NCI-H82 treated with DMSO at 0.1 percent for 48 hours (cell line): Measurements from ENCODE around the gene FAM13A.
A peak's percentile ranks its signal among the peaks of the same experiment; 100 is the strongest.

Experiments
- DNase-seq: peaks from one replicate; lab custom pipeline; 2025; ENCODE audit not compliant: unreplicated experiment; lab: John Stamatoyannopoulos, UW

The FAM13A gene

GRCh38 chr4:88792821-88793220 lies 264.2 kb downstream of the FAM13A start:
- DNase-seq: no peak

- peak; percentile 16 for DNase-seq
These were observed 264.7 kb downstream of the FAM13A start for GRCh38 chr4:88792268-88792781.

GRCh38 chr4:88791274-88791673 lies 265.7 kb downstream of the FAM13A start:
- DNase-seq: no peak

GRCh38 chr4:88788895-88789294 lies 268.1 kb downstream of the FAM13A start:
- no peak for DNase-seq

GRCh38 chr4:88788424-88788823 lies 268.6 kb downstream of the FAM13A start:
- no peak for DNase-seq

GRCh38 chr4:88786011-88786410 lies 271.0 kb downstream of the FAM13A start:
- DNase-seq: no peak

- no peak for DNase-seq
These were observed 276.6 kb downstream of the FAM13A start for GRCh38 chr4:88780389-88780788.

GRCh38 chr4:88779431-88779830 lies 277.6 kb downstream of the FAM13A start:
- DNase-seq: no peak

- no peak for DNase-seq
These were observed 281.5 kb downstream of the FAM13A start for GRCh38 chr4:88775529-88775928.

- DNase-seq: no peak
These were observed 282.0 kb downstream of the FAM13A start for GRCh38 chr4:88775026-88775425.

GRCh38 chr4:88771883-88772450 lies 285.0 kb downstream of the FAM13A start:
- no peak for DNase-seq

GRCh38 chr4:88765729-88766128 lies 291.3 kb downstream of the FAM13A start:
- no peak for DNase-seq

- DNase-seq: no peak
These were observed 293.9 kb downstream of the FAM13A start for GRCh38 chr4:88763075-88763474.

GRCh38 chr4:88761861-88762523 lies 295.0 kb downstream of the FAM13A start:
- no peak for DNase-seq

GRCh38 chr4:88761342-88761741 lies 295.6 kb downstream of the FAM13A start:
- DNase-seq: no peak

- DNase-seq: no peak
These were observed 297.1 kb downstream of the FAM13A start for GRCh38 chr4:88759895-88760290.

- no peak for DNase-seq
These were observed 297.7 kb downstream of the FAM13A start for GRCh38 chr4:88759039-88759894.

GRCh38 chr4:88758264-88758663 lies 298.7 kb downstream of the FAM13A start:
- no peak for DNase-seq

GRCh38 chr4:88757776-88758175 lies 299.2 kb downstream of the FAM13A start:
- no peak for DNase-seq

GRCh38 chr4:88757067-88757466 lies 299.9 kb downstream of the FAM13A start:
- no peak for DNase-seq

- no peak for DNase-seq
These were observed 300.8 kb downstream of the FAM13A start for GRCh38 chr4:88756149-88756548.

- no peak for DNase-seq
These were observed 301.5 kb downstream of the FAM13A start for GRCh38 chr4:88755454-88755853.
